ENCODE data around the gene SOAT2. TPM values are rescaled to one million over a fixed set of nuclear protein-coding genes. Genes with fewer than 3 reads are reported as not detected.

The SOAT2 gene
- total RNA-seq, 1 experiment from 2014 or later = not detected

- Histone ChIP-seq H3K4me2 (ENCODE audit: insufficient read depth, insufficient read length, low read length) (no peak overlapping the region), H3K4ac (ENCODE audit: low read depth, low read length) (no peak overlapping the region), H2BK5ac (ENCODE audit: insufficient read length, low read length) (no peak overlapping the region), H4K8ac (replicated peaks; ENCODE audit: insufficient read length, low read depth, low read length) (no peak overlapping the region), H3K23me2 (ENCODE audit: insufficient read length, low read depth, low read length, poor library complexity, severe bottlenecking) (no peaks in the 10 kb centered on the region), H3K79me2 (ENCODE audit: insufficient read depth, low read length) (no peaks in the 10 kb centered on the region), H3K14ac (ENCODE audit: insufficient read depth, low read length) (no peak overlapping the region; the same call in 1 of the 2 replicates), H3K18ac (ENCODE audit: insufficient read length, low read depth, low read length) (no peak overlapping the region), H2BK120ac (ENCODE audit: low read depth, low read length, poor library complexity, severe bottlenecking) (no peak overlapping the region), H4K5ac (ENCODE audit: insufficient read length, low read depth, low read length) (no peak overlapping the region), H3K4me1 (ENCODE audit: insufficient read depth, low read length) (no peaks in the 10 kb centered on the region), H3K56ac (ENCODE audit: insufficient read length, low read depth, low read length) (no peak overlapping the region), H2BK15ac (ENCODE audit: low read depth, low read length) (no peak overlapping the region), H3K9ac (ENCODE audit: extremely low read depth, insufficient read length, low read length) (no peak overlapping the region), H3K9me3 (ENCODE audit: control insufficient read depth, low read depth, low read length) (no peaks in the 10 kb centered on the region), H4K20me1 (ENCODE audit: control insufficient read depth, insufficient read depth, insufficient read length) (no peaks in the 10 kb centered on the region), H3K27me3 (ENCODE audit: insufficient read depth, low read length) (no peaks in the 10 kb centered on the region), H2BK12ac (ENCODE audit: insufficient read length, low read depth, low read length) (no peak overlapping the region), H2AK5ac (ENCODE audit: insufficient read length, low read length) (no peak overlapping the region), H4K91ac (ENCODE audit: insufficient read length, low read depth, low read length) (no peak overlapping the region), H3K23ac (ENCODE audit: insufficient read length, low read depth, low read length) (no peak overlapping the region), H3T11ph (ENCODE audit: low read length) (no peak overlapping the region), H2AFZ (ENCODE audit: low read length) (no peak overlapping the region), H3K27ac (ENCODE audit: insufficient read length, low read depth, low read length) (no peak overlapping the region), H2BK20ac (ENCODE audit: low read depth, low read length, poor library complexity, severe bottlenecking) (no peak overlapping the region), H3K79me1 (ENCODE audit: insufficient read depth, low read depth, low read length, poor library complexity, severe bottlenecking) (no peaks in the 10 kb centered on the region)
- DNase-seq = no peak
- peaks cover 51% of the 10 kb centered on the region for H3K27me3 Mint-ChIP-seq (ENCODE audit: low read depth)
- H3K9me3 Mint-ChIP-seq = peaks cover 0 to 4% of the 10 kb centered on the region in 2 experiments; a peak in 1 of 5 replicates
- WGBS (ENCODE audit: extremely low coverage, insufficient read length, low lambda C conversion rate) = no CpG with 5 or more reads among the region's 12 CpGs
- H3K27ac Mint-ChIP-seq = no peak overlapping the region
- no peaks in the 10 kb centered on the region for H3K36me3 Mint-ChIP-seq (ENCODE audit: insufficient read depth in 1 of 3, low read depth in 3 of 3)
- no peak overlapping the region for H3K4me3 Mint-ChIP-seq
- H3K4me1 Mint-ChIP-seq = peaks cover 0 to 3% of the 10 kb centered on the region in 2 experiments; a peak in 1 of 4 replicates
- TF ChIP-seq CTCF (conservative IDR thresholded peaks at IDR 0.05) = no peak
Measured at GRCh38 chr12:53120685-53121525, 17.6 kb downstream of the SOAT2 start.

Data from H9 (cell line).